IPS DF 19.7 (cell line): Measurements from ENCODE around the gene PRKAR2A.
"Not testable (repeated sequence)": the region's sequence is repeated elsewhere in the genome, so short reads cannot be mapped to it uniquely, and the experiment has no call there.

ENCODE experiments used
- DNase-seq: peaks from one replicate; pipeline ENCODE4 v3.0.0-alpha.2; 2013; ENCODE audit warnings: low read depth, low spot score

PRKAR2A gene

DNA sequence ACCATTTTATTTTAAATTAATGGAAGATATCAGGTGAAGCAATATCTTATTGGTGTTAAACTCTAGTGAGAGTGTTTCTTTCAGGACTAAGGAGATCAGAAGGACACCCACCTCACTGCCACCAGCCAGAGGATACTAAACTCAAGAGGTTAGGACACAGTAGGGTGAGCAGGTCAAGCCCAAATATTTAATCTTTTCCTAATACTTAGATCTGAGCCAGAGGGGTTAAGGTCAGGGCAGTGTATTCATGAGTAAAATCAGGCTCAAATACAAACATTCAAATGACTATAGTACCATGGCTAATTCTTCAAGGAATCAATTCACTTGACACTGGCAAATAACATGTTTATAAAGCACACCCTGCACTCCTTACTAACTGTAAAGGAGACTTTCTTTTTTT lies 65.6 kb downstream of the PRKAR2A start:
- no peak for DNase-seq

DNA sequence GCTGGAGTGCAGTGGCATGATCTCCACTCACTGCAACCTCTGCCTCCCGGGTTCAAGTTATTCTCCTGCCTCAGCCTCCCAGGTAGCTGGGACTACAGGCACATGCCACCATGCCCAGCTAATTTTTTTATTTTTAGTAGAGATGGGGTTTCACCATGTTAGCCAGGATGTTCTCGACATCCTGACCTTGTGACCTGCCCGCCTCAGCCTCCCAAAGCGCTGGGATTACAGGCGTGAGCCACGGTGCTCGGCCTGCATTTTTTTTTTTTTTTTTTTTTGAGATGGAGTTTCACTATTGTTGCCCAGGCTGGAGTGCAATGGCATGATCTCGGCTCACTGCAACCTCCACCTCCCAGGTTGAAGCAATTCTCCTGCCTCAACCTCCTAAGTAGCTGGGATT lies 69.1 kb downstream of the PRKAR2A start:
- DNase-seq = not testable (repeated sequence)

DNA sequence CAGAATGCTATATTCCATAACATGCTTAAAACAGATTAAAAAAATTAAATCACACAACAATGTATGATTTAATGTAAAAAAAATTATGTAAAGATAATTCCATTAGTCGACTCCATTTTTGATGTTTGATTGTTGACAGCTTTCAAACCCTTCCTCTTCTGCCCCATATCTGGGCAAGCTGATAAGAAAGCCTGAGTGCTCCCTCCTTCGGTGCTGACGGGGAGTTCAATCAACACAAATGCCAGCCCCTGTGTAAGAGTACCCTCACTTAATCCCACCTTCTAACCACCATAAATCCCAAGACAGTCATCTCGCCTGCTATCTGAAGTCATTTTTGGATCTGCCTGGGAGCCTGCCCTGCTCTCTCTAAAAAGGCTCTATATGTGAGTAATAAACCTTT lies 70.8 kb downstream of the PRKAR2A start:
- DNase-seq = no peak

DNA sequence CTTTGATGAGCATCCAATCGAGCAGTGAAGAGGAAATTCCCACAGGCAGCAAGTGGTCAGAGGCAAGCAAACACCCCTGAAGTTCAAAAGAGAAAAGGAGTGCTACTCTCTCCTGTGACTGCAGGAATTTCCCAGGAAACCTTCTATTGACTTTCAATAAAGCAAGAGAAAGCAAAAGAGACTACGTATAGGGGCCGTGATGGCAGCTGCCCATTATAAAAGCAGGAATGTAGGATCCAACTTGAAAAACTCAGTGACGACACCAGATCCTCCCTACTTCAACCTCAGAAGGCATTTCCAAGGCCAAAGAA lies 77.5 kb downstream of the PRKAR2A start:
- DNase-seq = no peak

DNA sequence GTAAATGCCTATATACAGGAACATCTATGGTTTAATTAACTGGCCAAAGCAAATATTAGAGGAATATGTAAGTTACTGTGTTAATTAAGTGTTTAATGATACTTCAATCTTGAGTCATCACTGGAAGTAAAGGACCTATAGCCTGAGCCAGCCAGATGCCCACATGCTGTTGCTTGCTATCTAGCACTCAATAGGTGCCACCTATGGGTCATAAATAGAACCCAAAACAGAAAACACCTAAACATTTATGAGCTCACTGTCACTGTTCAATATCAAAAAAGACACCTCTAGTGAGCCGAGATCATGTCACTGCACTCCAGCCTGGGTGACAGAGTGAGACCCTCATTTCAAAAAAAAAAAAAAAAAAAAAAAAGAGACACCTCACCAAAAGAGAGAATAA lies 82.3 kb downstream of the PRKAR2A start:
- no peak for DNase-seq

DNA sequence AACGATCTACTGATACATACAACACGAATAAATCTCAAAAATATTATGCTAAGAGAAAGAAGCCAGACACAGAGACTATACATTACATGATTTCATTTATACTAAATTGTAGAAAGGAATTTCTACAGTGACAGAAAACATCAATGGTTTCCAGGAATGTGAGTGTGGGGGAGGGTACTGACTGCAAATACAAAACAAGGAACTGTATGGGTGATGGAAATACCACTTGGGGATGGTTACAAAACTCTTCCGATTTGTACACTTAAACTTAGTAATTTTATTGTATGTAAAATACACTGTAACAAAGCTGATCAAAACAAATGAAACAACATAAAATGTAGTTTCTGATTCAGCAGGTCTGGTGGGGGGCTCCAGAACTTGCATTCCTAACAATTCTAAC lies 84.9 kb downstream of the PRKAR2A start:
- no peak for DNase-seq

DNA sequence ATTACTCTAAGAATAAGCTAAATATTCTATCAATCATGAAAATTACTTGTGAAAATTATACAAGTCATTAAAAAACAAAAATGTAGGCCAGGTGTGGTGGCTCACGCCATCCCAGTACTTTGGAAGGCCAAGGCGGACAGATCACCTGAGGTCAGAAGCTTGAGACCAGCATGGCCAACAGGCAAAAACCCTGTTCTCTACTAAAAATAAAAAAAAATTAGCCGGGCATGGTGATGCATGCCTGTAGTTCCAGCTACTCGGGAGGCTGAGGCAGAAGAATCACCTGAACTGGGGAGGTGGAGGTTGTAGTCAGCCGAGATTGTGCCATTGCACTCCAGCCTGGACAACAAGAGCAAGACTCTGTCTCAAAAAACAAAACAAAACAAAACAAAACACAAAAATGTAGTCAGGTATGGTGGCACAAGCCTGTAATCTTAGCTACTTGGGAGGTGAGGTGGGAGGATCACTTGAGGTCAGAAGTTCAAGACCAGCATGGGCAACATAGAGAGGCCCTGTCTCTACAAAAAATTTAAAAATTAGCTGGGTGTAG lies 87.6 kb downstream of the PRKAR2A start:
- DNase-seq = not testable (repeated sequence)

DNA sequence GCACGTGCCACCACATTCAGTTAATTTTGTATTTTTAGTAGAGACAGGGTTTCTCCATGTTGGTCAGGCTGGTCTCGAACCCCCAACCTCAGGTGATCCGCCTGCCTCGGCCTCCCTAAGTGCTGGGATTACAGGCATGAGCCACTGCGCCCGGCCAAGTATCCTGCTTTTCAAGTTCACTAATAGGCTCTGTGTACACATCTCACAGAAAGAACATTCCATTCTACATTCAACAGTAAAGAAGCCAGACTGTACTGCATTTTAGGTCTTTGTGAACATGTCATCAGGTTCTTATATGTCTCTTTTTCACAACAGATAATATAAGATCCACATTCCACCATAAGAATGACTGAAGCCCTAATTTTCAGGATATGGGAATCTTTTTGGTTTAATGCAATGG lies 88.1 kb downstream of the PRKAR2A start:
- DNase-seq = not testable (repeated sequence)

DNA sequence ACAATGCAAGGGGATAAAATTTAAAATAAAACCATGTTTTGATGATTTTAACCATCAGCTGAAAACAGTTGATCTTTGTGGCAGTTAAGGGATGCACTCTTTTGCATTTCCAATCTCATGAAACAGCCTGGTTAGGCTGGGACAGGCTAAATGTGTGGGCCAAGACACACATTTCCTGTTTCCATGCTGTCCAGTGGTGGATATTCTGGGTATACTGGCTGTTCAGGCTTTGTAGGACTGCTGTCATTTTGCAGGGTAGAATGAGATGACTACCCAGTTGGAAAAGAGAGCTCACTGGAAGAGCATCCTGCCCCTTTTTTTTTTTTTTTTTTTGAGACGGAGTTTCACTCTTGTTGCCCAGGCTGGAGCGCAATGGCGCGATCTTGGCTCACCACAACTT lies 88.6 kb downstream of the PRKAR2A start:
- DNase-seq = no peak

DNA sequence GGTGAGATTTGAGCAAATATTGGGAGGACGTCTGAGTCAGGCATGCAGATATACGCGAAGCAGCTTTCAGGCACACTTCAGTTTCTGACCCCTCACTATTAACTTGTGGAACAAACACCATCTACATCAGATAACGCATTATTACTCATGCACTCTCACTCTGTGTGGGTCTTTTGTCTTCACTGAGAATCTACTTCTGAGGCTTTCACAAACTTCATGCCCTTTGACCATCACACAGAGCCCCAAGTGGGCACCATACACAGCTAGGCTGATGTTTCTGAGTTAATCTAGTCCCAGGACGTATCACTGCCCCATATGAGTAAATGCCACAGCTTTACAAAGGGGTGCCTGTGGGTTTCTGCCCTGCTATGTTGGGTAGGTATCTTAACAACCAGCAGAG lies 91.0 kb downstream of the PRKAR2A start:
- no peak for DNase-seq

DNA sequence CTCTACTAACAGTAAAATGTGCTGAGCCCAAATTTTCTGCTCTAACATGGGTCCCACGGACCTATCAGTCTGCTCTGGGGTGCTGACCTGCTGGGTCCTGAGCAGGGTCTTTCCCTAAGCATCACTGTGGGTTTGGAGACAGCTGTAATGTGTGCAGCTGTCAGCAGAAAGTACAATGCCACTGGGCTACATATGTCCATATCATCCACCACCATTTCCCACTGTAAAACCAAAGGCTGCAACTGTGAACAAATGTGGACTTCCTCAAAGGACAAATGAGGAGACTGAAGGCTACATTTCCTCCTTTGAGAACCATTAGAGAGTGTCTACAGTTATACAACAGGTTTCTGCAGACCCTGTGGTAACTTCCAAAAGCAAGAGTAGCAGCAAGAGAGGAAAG lies 96.8 kb downstream of the PRKAR2A start:
- DNase-seq = no peak

DNA sequence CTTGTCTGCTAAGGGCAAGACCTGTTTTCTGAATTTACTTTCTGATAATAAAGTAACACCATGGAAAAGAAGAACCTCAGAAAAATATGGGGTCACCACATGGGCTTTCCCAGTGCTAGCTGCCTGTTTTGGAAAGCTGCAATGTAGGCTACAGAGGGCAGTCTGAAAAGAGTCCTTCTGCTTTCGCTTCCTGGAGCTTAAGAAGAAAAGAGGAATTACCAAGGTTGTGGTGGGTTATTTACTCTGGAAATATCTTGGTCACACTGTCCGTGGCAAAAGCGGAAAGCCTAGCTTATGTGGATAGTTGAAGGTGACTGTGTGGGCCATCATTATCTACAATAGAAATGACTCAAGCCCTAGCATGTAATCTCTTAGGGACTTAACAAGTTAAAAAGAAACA lies 98.9 kb downstream of the PRKAR2A start:
- no peak for DNase-seq

DNA sequence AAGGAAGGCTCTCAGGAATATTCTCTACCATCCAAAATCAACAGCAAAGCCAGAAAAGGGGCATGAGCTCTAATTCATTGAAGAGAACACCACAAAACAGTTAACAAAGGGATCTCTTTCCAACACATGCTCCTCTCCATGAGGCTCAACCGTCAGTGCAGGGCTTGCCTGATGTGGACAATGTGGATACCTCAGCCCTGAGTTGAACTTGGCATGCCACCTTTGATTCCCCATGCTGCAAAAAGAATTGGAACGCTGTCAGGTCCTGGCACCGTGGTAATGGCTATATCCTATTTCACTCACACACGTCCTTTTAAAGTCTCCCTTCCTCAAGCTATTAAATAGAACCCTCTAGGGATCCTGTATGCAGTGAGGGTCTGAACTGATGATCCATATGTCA lies 100.0 kb downstream of the PRKAR2A start:
- no peak for DNase-seq

DNA sequence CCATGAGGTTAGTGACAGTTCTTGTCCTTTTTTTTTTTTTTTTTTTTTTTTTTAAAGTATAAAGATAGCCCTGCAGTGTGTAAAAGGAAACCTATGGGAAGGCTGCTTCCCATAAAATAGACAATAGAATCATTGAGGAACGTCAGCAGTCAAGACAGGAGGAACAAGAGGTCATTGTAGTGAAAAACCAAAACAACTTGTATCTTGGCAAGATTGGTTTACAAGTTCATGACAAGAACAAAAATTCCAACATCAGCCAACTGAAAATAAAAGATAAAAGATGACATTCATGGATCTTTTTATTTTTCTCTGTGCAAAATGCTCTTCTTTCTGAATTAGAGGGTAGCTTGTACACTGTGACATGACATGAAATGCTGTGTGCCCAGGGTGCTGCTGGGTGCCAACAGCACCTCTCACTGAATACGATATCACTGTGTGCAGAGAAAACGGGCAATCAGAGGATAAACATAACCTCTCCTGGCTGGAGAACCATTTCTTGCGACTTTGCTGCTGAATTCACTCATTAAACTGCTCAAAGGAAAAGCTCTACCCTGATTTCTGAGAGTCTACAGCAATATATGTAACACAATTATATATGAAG lies 100.6 kb downstream of the PRKAR2A start:
- DNase-seq = no peak

DNA sequence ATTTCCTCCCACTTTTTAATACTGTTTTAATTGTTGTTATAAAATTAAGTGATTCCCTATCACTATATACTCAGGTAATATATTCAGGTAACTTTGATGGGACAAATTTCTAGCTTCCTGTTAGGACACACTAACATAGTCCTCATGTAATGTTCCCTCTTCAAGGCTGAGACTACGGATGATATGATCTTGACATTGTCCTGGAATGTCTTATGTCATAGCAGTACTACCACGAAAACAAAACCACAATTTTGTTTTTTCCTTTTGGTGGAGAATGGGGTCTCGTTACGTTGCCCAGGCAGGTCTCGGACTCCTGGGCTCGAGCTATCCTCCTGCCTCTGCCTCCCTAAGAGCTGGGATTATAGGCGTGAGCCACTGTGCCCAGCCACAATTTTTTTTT lies 103.9 kb downstream of the PRKAR2A start:
- no peak for DNase-seq

DNA sequence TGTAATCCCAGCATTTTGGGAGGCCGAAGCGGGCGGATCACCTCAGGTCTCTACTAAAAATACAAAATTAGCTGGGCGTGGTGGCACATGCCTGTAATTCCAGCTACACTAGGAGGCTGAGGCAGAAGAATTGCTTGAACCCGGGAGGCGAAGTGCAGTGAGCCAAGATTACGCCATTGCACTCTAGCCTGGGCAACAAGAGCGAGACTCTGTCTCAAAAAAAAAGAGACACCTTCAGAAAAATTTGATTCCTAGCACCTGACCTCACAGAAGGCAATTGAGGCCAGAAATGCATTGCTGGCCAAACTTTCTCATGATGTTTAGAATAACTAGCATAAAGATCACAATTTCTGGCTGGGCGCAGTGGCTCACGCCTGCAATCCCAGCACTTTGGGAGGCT lies 106.4 kb downstream of the PRKAR2A start:
- DNase-seq = not testable (repeated sequence)

DNA sequence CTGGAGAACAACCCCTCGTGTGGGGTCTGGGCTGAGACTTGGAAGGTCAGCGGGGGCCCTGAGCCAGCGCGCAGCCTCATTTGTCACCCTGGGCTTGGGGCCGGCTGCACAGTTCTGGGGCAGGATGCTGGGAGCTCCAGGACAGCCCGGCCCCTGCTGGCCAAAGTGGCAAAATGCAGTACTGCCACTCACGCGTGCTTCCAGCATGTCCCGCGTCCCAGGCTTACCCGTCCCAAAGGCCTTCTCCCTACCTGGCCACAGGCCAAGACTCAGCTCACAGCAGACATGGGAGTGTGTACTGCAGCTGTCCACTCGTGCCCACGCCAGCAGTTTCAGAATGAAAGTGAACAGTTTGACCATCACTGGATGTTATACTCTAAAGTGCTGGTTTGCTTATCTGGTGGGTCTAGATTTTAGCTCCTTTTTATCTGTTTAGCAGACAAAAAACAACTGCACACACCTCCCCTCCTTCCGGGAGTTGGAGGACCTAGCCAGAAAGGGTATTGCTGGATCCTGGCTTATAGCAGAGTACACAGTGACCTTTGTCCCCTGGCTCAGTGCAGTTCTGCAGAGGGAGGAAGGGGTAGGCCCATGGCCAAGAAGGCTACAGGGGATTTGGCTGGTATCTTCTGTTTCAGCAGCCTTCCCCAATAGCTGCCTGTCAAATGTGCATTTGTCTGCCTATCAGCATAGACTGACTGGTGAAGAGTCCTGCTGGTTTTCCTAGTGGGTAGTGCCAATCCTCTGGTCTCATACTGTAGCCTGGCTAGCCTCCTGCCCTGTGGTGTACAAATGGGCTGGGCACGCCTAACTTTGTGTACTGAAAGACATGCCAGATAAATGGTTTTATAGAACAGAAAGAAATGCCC lies 107.5 kb downstream of the PRKAR2A start:
- peak; percentile 48 for DNase-seq

DNA sequence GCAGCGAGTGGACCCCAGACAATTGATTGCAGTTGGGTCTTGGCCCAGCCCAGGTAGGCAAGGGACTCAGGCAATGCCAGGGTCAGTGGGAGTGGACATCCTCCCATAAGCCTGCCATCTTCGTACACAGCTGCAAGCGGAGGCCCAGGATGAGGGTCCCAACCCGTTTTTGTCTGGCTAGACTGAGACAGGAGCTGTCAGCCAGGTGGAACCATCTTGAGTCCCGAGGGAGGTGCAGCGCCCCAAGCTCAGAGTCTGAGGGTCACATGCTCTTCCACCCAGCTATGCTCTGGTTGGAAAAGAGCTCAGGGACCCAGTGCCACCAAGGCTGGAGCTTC lies 108.1 kb downstream of the PRKAR2A start:
- no peak for DNase-seq

DNA sequence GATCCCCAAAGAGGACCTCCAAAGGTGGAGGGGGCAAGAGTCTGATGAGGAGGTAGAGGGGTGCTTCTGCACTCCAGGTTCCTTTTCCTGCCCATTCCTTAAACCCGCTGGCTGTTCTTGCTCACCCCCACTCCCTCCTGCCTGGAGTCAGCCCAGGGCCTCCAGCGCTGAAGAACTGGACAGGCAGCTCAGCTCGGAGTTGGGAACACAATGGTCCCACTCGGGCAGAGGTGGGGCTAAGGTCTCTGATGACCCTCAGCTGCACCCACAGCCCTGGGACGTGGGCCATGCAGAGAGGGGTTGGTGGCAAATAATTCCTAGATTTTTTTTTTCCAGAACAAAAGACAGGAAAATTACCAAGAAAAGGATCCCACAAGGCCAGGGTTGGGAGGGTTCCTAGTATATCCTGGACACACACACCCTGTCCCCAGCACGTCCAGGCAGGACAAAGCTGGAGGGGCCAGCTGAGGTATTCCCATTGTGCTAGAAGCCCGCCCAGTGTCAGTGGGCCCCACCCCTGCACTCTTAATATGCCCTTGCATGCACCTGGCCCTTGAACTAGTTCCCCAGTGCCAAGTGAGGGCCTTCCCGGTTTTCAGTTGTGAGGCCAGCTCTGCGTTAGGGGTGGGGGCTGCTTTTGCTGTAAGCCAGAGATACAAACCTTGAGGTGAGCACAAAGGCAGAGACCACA lies 108.6 kb downstream of the PRKAR2A start:
- no peak for DNase-seq

DNA sequence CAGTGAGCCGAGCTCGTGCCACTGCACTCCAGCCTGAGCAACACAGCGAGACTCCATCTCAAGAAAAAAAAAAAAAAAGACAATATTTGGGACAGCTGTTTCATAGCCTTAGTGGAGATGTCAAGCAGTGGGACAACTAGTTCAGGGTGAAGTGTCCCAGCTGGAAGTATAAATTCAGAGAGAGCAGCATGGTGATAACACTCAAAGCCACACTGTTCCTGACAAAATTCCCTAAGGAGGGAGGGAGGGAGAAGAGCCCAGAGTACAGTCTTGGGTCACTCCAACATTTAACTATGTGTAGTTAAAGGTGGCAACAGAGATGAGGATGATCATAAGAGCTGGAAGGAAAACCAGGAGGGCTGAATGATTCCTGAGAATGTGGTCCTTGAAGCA lies 109.5 kb downstream of the PRKAR2A start:
- no peak for DNase-seq

DNA sequence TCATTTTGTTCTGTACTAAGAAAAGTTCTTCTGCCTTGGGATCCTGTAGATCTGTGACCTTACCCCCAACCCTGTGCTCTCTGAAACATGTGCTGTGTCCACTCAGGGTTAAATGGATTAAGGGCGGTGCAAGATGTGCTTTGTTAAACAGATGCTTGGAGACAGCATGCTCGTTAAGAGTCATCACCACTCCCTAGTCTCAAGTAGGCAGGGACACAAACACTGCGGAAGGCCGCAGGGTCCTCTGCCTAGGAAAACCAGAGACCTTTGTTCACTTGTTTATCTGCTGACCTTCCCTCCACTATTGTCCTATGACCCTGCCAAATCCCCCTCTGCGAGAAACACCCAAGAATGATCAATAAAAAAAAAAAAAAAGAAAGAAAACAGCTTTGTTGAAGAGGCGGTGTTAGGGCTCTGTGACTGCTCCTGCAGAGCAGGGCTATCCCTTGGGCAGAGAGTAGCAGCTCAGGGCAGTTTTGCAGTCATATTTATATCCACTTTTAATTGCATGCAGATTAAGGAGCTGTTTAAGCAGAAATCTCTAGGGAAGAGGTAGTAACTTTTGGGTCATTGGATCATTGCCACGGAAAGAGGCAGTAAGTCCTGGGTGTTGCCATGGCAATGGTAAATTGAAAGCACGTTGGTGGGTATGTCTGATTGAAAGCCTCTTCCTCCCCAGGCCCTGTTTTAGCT lies 112.5 kb downstream of the PRKAR2A start:
- DNase-seq = not testable (repeated sequence)

DNA sequence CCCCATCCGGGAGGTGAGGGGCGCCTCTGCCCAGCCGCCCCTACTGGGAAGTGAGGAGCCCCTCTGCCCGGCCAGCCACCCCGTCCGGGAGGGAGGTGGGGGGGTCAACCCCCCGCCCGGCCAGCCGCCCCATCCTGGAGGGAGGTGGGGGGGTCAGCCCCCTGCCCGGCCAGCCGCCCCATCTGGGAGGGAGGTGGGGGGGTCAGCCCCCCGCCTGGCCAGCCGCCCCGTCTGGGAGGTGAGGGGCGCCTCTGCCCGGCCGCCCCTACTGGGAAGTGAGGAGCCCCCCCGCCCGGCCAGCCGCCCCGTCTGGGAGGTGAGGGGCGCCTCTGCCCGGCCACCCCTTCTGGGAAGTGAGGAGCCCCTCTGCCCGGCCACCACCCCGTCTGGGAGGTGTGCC lies 113.1 kb downstream of the PRKAR2A start:
- not testable (repeated sequence) for DNase-seq
